K562 (cell line): ENCODE results near the gene CADPS2. TPM values are rescaled to one million over a fixed set of nuclear protein-coding genes. Genes with fewer than 3 reads are reported as not detected.

ENCODE experiments used
- ATAC-seq: fragments of 200-7000 bp; cut with Tn5 transposase; 3 replicates; pipeline ENCODE4 v1.9.1; 2020; ENCODE audit warnings: moderate library complexity
- BruUV-seq: library from RNA; stranded (reverse); fragments of 400-500 nt; replicated peaks from 2 replicates; lab custom pipeline; 2021; lab: Mats Ljungman, UMichigan
- CTCF ChIA-PET: fragments of 300-600 bp; formaldehyde crosslinking; extraction: SDS; loops from one replicate; lab custom pipeline; 2021; ENCODE audit warnings: low intra/inter-chr PET ratio; lab: Yijun Ruan, JAX
- POLR2A ChIA-PET: fragments of 300-600, 350-650 bp; sonication (Branson Sonifier 250); formaldehyde crosslinking; extraction: SDS; loops from one replicate; lab custom pipeline; 2021; ENCODE audit warnings: antibody characterized with exemption, inconsistent platforms; lab: Yijun Ruan, JAX
- DNase-seq, 4 experiments: peaks; one replicate each; pipeline versions ENCODE4 v3.0.0 to v3.0.0-alpha.2; 2011 to 2018; ENCODE audit warnings: low spot score in 3 of 4, mixed read lengths in 3 of 4; ENCODE audit errors: extremely low read depth in 1 of 4
- FAIRE-seq: peaks from 2 replicates; lab custom pipeline; 2011; peaks lifted over from hg19 to GRCh38; lab: Jason Lieb, UNC
- H2AFZ ChIP-seq: 2 replicates; pipeline ENCODE4 v1.6.0; 2011; ENCODE audit warnings: low read depth, low read length, control low read depth, inconsistent platforms
- H3K27ac ChIP-seq: fragments of 200-600 bp; 3 replicates; pipeline ENCODE4 v1.8.0; 2011; ENCODE audit warnings: low read depth, mild to moderate bottlenecking, control low read depth, inconsistent platforms, low read length, moderate library complexity, mixed read lengths; ENCODE audit errors: extremely low read depth
- H3K27me3 ChIP-seq, 2 experiments: fragments of 300-600 bp in 1 of 2; 2 replicates in 1 of 2; 3 replicates in 1 of 2; pipeline versions ENCODE4 v1.6.0 to v1.8.0; 2011; ENCODE audit warnings: inconsistent platforms in 2 of 2, low read length in 2 of 2, mild to moderate bottlenecking in 1 of 2, mixed read lengths in 1 of 2, moderate library complexity in 1 of 2; ENCODE audit not compliant: control insufficient read depth in 2 of 2, insufficient read depth in 2 of 2
- H3K36me3 ChIP-seq: fragments of 300-600 bp; 3 replicates; pipeline ENCODE4 v1.8.0; 2011; ENCODE audit warnings: mild to moderate bottlenecking, low read length, inconsistent platforms; ENCODE audit not compliant: control insufficient read depth, insufficient read depth
- H3K4me1 ChIP-seq, 2 experiments: fragments of 200-600 bp in 1 of 2; replicated peaks in 1 of 2; 2 replicates in 1 of 2; 3 replicates in 1 of 2; pipeline versions ENCODE4 v1.5.1 to v1.8.0; 2011; ENCODE audit warnings: inconsistent platforms in 2 of 2, low read length in 2 of 2, mild to moderate bottlenecking in 1 of 2, mixed read lengths in 1 of 2, moderate library complexity in 1 of 2; ENCODE audit not compliant: control insufficient read depth in 2 of 2, insufficient read depth in 2 of 2
- H3K4me2 ChIP-seq: 2 replicates; pipeline ENCODE4 v1.6.1; 2011; ENCODE audit warnings: low read length, control low read depth, inconsistent platforms, mixed read lengths; ENCODE audit not compliant: insufficient read depth
- H3K4me3 ChIP-seq: fragments of 200-600 bp; sonication (generic), shearing (Covaris generic); 2 replicates; pipeline ENCODE4 v1.5.1; 2016; ENCODE audit warnings: control low read depth, inconsistent platforms
- H3K79me2 ChIP-seq: fragments of 200-600 bp; 3 replicates; pipeline ENCODE4 v1.8.0; 2011; ENCODE audit warnings: low read length, inconsistent platforms; ENCODE audit not compliant: control insufficient read depth, insufficient read depth
- H3K9ac ChIP-seq, 2 experiments: 2 replicates each; pipeline versions ENCODE4 v1.6.0 to v1.6.1; 2011; ENCODE audit warnings: low read depth in 2 of 2, low read length in 2 of 2, control low read depth in 1 of 2, inconsistent platforms in 1 of 2, mild to moderate bottlenecking in 1 of 2, mixed read lengths in 1 of 2; ENCODE audit not compliant: insufficient read depth in 1 of 2
- H3K9me1 ChIP-seq: one replicate; pipeline ENCODE4 v1.6.0; 2011; ENCODE audit warnings: inconsistent platforms, mild to moderate bottlenecking, low read length, moderate library complexity; ENCODE audit not compliant: control insufficient read depth, insufficient read depth
- H3K9me3 ChIP-seq: replicated peaks from 2 replicates; pipeline ENCODE4 v1.5.1; 2011; ENCODE audit warnings: low read depth, low read length, inconsistent platforms; ENCODE audit not compliant: control insufficient read depth, insufficient read depth
- H4K20me1 ChIP-seq: replicated peaks from 2 replicates; pipeline ENCODE4 v1.6.1; 2011; ENCODE audit warnings: low read length, inconsistent platforms, mixed read lengths; ENCODE audit not compliant: control insufficient read depth, insufficient read depth
- DDX20 ChIP-seq: fragments of 450-650 bp; IDR thresholded peaks from 2 replicates; pipeline ENCODE4 v1.6.1; 2016; ENCODE audit warnings: missing genetic modification characterization, low read depth, mild to moderate bottlenecking, missing compliant biosample characterization, moderate library complexity
- E2F3 ChIP-seq: fragments of 250-450 bp; sonication (Bioruptor Pico); IDR thresholded peaks from 2 replicates; pipeline ENCODE4 v1.4.0; 2020; ENCODE audit warnings: mild to moderate bottlenecking
- KLF6 ChIP-seq: fragments of 250-450 bp; sonication (Bioruptor Pico); IDR thresholded peaks from 2 replicates; pipeline ENCODE4 v1.4.0; 2020; ENCODE audit warnings: mild to moderate bottlenecking, moderate library complexity, borderline replicate concordance
- L3MBTL2 ChIP-seq: fragments of 450-650 bp; IDR thresholded peaks from 2 replicates; pipeline ENCODE4 v1.6.1; 2016; ENCODE audit warnings: mild to moderate bottlenecking, moderate library complexity
- RAD51 ChIP-seq: fragments of 450-650 bp; IDR thresholded peaks from 2 replicates; pipeline ENCODE4 v1.7.1; 2016; ENCODE audit warnings: low read depth, mild to moderate bottlenecking, borderline replicate concordance
- TAF1 ChIP-seq: IDR thresholded peaks from 2 replicates; pipeline ENCODE4 v1.6.1; 2011; ENCODE audit warnings: mild to moderate bottlenecking, low read length, moderate library complexity; ENCODE audit not compliant: insufficient read depth, control insufficient read depth, severe bottlenecking; ENCODE audit errors: extremely low read depth
- ZNF764 ChIP-seq: fragments of 250-450 bp; sonication (Bioruptor Pico); IDR thresholded peaks from 2 replicates; pipeline ENCODE4 v1.4.0; 2020; ENCODE audit warnings: low read depth, mild to moderate bottlenecking, moderate library complexity
- in situ Hi-C: fragments of 300-500 bp; cut with MboI; formaldehyde crosslinking; loops from 4 replicates; pipeline ENCODE4 v1.15.0; 2018; ENCODE audit warnings: inconsistent platforms, mixed read lengths
- intact Hi-C: fragments of 100-400 bp; cut with micrococcal nuclease; formaldehyde crosslinking; loops from 2 replicates; pipeline ENCODE4 v1.14.2; 2022
- polyA plus RNA-seq, 8 experiments: library from polyadenylated mRNA; depleted of rRNA in 4 of 8; stranded (reverse) in 5 of 8; unstranded in 3 of 8; fragments of >200 nt; fragmentation: Nextera tagmentation in 2 of 8; fragmentation: Illumina TruSeq in 1 of 8; extraction: Ambion mirVana in 2 of 8; extraction: Trizol in 1 of 8; gene quantifications; 2 replicates each; pipeline versions ENCODE4 v1.2.1 to v1.2.3, GENCODE V29; 2011 to 2014; ENCODE audit warnings: inconsistent platforms in 1 of 8, missing spikeins in 1 of 8
- total RNA-seq, 7 experiments: library from RNA; depleted of rRNA in 6 of 7; stranded (reverse); fragments of >200 nt in 6 of 7; fragmentation: Illumina TruSeq in 2 of 7; extraction: Trizol in 2 of 7; gene quantifications; 2 replicates each; pipeline versions ENCODE4 v1.2.1 to v1.2.3, GENCODE V29; 2011 to 2021; ENCODE audit warnings: low replicate concordance in 1 of 7
- TF ChIP-seq, protein P1 (sequence below): fragments of 450-650 bp; IDR thresholded peaks from 2 replicates; pipeline ENCODE4 v1.7.0; 2016; ENCODE audit warnings: borderline replicate concordance
- TF ChIP-seq, protein P2 (sequence below): fragments of 150-350 bp; conservative IDR thresholded peaks from 2 replicates; pipeline ENCODE4 v1.6.1; 2014; ENCODE audit warnings: low read length
- TF ChIP-seq, protein P3 (sequence below): sonication (generic); formaldehyde crosslinking; IDR thresholded peaks from 2 replicates; pipeline ENCODE4 v1.8.1; 2022; ENCODE audit warnings: missing genetic modification reagents

Gene CADPS2
- total and polyA plus RNA-seq, 9 of the 15 experiments (the other 6 are each of a cell fraction or from before 2014, with no cell fraction given), result 0.03 to 0.14 (median 0.04) TPM; not detected in 1

DNA sequence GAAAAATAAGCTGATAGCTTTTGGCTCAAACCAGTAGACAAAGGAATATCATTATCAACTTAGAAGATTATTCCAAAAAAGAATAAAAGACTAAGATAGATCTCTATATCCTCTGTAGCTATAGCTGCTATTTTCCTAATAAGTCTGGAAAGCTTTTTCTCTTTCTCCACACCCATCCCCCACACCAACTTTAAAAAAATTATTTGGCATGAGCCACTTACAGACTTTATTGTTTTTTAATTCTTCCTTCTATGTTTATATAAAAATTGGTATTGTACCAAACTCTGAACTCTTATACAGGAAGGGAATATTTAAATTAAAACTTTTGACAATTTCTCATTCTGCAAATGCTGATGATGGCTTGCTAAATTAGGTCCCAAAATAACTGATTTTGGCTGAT, 330.0 kb downstream of the CADPS2 start:
- POLR2A ChIA-PET, result no interaction called here
- Histone ChIP-seq H3K79me2 (no peaks in the 10 kb centered on the region), H3K9me3 (no peaks in the 10 kb centered on the region; the same call in 1 of the 2 replicates), H3K27ac (no peak overlapping the region), H3K4me3 (no peak overlapping the region), H3K36me3 (no peaks in the 10 kb centered on the region), H3K9ac (no peak overlapping the region), H4K20me1 (no peaks in the 10 kb centered on the region), H3K27me3 (no peaks in the 10 kb centered on the region), H3K9me1 (no peaks in the 10 kb centered on the region), H3K4me1 (no peaks in the 10 kb centered on the region), H2AFZ (no peak overlapping the region), H3K4me2 (no peak overlapping the region)
- ATAC-seq (no peak), DNase-seq (no peak), FAIRE-seq (no peak)
- in situ Hi-C loops, result no loop called here
- BruUV-seq, result no TSS peak
- intact Hi-C loops, result no loop called here
- CTCF ChIA-PET, result no interaction called here
- no peak for TF ChIP-seq RAD51
- TF ChIP-seq ZNF764 (CRISPR knock-in tag), result no peak
- TF ChIP-seq E2F3 (CRISPR knock-in tag), result no peak
- TF ChIP-seq, protein P1, sequence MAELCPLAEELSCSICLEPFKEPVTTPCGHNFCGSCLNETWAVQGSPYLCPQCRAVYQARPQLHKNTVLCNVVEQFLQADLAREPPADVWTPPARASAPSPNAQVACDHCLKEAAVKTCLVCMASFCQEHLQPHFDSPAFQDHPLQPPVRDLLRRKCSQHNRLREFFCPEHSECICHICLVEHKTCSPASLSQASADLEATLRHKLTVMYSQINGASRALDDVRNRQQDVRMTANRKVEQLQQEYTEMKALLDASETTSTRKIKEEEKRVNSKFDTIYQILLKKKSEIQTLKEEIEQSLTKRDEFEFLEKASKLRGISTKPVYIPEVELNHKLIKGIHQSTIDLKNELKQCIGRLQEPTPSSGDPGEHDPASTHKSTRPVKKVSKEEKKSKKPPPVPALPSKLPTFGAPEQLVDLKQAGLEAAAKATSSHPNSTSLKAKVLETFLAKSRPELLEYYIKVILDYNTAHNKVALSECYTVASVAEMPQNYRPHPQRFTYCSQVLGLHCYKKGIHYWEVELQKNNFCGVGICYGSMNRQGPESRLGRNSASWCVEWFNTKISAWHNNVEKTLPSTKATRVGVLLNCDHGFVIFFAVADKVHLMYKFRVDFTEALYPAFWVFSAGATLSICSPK, result no peak
- TF ChIP-seq TAF1, result no peak
- TF ChIP-seq L3MBTL2, result no peak
- TF ChIP-seq, protein P2, sequence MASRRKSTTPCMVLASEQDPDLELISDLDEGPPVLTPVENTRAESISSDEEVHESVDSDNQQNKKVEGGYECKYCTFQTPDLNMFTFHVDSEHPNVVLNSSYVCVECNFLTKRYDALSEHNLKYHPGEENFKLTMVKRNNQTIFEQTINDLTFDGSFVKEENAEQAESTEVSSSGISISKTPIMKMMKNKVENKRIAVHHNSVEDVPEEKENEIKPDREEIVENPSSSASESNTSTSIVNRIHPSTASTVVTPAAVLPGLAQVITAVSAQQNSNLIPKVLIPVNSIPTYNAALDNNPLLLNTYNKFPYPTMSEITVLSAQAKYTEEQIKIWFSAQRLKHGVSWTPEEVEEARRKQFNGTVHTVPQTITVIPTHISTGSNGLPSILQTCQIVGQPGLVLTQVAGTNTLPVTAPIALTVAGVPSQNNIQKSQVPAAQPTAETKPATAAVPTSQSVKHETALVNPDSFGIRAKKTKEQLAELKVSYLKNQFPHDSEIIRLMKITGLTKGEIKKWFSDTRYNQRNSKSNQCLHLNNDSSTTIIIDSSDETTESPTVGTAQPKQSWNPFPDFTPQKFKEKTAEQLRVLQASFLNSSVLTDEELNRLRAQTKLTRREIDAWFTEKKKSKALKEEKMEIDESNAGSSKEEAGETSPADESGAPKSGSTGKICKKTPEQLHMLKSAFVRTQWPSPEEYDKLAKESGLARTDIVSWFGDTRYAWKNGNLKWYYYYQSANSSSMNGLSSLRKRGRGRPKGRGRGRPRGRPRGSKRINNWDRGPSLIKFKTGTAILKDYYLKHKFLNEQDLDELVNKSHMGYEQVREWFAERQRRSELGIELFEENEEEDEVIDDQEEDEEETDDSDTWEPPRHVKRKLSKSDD, result no peak
- no peak for TF ChIP-seq KLF6
- no peak for TF ChIP-seq DDX20 (tag)
- TF ChIP-seq, protein P3, sequence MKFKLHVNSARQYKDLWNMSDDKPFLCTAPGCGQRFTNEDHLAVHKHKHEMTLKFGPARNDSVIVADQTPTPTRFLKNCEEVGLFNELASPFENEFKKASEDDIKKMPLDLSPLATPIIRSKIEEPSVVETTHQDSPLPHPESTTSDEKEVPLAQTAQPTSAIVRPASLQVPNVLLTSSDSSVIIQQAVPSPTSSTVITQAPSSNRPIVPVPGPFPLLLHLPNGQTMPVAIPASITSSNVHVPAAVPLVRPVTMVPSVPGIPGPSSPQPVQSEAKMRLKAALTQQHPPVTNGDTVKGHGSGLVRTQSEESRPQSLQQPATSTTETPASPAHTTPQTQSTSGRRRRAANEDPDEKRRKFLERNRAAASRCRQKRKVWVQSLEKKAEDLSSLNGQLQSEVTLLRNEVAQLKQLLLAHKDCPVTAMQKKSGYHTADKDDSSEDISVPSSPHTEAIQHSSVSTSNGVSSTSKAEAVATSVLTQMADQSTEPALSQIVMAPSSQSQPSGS (CRISPR knock-in tag), result no peak
